A204.1 (cell line): Measurements from ENCODE around the gene VASN.

Experiments
- FAIRE-seq: peaks from 2 replicates; lab custom pipeline; 2012; peaks lifted over from hg19 to GRCh38; lab: Jason Lieb, UNC

VASN gene

GRCh38 chr16:4354512-4355409 is 16.9 kb upstream of the VASN start:
- no peak for FAIRE-seq

DNA sequence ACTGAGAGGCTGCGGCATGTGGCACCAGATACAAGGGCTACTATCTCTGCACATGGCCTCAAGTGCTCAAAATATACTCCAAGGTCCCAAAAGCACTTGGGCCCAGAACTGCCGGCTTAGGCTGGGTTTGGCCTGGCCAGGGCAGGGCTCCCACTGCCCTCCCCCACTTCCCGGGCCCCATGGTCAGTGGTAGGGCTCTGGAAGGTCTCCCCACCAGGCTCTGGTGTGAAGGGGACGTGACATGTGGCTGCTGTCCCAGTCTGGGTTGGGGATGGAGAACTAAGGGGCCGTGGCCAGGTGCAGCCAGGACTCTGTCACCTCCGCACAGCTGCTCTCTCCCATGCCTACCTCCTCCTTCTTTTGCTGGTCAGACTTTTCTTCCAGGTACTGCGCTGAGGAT is 14.8 kb upstream of the VASN start:
- no peak for FAIRE-seq

- no peak for FAIRE-seq
Observed at GRCh38 chr16:4358236-4358635, 13.4 kb upstream of the VASN start.

DNA sequence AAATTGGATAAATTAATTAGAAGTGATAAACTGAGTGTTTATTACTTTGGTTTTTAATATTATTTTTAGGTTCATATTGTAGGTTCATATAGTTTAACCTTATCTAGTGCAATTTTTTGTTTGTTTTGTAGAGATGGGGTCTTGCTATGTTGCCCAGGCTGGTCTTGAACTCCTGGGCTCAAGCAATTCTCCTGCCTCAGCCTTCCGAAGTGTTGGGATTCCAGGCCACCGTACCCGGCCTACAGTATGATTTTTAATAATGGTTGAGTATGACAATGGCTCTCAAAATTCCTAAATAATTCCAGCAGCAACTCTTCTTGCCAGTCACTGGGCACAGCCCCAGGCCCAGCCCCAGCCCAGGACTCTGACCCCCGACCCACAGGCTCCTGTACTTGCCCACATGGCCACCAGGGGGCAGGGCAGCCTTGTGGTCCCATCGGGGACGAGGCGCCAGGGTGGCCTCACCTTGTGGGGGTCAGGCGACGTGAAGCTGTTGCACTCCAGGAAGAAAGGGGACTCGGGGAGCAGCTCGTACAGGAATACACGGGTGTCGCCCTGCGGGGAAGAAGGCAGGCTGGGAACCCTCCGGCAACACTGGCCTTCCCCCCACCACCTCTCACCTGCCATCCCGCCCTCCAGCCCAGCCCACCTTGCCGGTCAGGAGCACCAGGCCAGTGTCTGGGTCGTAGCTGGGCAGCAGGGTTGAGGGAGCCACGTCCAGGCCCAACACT is 12.7 kb upstream of the VASN start:
- FAIRE-seq = no peak

- no peak for FAIRE-seq
Observed at GRCh38 chr16:4359914-4360313, 11.7 kb upstream of the VASN start.

DNA sequence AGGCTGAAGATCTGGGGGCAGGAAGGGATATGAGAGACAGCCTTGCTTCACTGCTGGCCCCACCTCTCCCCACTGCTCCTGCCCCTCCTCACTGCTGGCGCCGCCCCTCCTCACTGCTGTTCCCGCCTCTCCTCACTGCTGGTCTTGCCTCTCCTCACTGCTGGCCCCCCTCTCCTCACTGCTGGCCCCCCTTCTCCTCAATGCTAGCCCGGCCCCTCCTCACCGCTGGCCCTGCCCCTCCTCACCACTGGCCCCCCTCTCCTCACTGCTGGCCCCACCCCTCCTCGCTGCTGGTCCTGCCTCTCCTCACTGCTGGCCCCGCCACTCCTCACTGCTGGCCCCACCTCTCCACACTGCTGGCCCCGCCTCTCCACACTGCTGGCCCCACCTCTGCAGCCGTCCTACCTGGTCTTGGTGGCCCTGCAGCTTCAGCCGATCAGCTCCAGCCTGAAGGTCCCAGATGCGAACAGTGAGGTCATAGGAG is 11.1 kb upstream of the VASN start:
- FAIRE-seq = no peak

- no peak for FAIRE-seq
Observed at GRCh38 chr16:4361033-4361943, 10.4 kb upstream of the VASN start.

DNA sequence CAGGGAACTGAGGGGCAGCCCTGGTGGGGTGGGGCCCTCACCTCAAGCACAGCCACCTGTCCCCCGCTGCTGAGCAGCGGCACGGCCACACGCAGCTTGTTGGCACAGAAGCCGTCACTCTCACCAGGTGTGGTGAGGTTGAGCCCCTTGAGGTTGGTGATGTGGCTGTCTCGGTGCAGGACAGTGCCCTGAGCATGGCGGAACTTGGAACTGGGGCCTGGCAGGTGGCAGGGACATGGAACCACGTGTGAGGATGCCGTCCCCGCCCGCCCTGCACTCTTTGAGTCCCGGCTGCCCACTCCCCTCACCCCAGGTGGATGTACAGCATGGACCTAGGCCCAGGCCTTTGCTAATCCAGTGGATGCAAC is 9.7 kb upstream of the VASN start:
- no peak for FAIRE-seq

DNA sequence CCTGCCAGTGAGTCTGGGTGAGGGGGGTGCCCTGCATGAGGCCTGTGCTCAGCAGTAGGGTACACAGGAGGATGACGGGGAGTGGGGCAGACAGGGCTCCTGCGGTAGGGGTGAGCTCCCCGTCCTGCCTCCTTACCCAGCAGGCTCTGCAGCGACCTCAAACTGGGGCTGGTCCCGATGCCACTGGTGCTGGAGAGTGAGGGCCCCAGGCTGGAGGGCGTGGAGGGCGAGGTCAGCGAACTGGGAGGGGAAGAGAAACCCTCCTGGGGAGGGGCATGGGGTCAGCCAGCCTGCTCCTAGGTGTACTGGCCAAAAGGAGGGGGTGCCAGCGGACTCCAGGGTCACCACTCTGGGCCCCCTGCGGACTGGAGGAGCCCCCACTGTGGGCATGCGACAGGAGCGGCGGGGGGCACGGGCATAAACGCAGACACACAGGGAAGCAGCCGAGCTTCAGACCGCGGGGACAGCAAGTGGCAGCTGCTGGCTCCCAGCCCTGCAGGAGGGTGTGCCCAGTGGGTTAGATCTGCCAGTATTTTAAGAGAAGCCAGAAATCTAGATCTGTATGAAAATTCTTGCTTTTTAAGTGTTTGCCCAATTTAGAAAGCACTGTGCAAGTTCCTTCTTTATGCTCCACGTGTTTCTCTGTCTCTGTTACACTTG is 9.0 kb upstream of the VASN start:
- FAIRE-seq = no peak

DNA sequence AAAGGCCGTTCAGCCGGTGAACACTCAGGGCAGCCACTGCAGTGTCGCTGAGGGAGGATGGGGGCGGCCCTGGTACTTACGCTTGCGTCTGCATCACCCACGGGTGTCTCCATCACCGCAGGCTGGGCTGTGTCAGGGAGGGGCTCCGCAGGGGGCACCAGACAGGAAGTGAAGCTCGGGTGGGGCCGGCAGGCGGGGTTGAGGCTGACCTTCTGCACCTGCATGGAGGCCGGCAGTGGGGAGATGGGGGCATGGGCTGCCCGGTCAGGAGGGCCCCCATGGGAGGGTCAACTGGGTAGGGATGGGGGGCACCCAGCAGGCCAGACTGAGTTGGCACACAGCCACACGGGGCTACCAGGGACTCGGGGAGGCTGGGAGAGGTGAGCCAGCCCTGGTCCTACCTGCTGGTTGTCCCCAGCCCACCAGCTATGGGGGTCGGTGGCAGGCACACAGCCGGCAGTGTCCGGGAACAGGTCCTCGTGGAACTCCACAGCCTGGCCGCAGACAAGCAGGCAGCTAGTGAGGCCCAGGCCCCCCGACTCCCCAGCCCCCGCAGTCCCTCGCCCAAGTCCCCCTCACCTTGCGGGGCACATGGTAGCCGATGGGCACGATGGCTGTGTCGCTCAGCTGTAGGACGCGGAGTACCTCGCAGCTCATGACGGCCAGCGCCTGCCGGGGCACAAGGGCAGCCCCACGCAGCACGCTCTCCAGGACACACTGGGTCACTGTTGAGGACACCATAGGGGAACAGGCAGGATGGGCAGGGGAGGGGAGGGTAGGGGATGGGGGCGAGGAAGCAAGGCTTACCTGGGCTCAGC is 7.2 kb upstream of the VASN start:
- FAIRE-seq = no peak

DNA sequence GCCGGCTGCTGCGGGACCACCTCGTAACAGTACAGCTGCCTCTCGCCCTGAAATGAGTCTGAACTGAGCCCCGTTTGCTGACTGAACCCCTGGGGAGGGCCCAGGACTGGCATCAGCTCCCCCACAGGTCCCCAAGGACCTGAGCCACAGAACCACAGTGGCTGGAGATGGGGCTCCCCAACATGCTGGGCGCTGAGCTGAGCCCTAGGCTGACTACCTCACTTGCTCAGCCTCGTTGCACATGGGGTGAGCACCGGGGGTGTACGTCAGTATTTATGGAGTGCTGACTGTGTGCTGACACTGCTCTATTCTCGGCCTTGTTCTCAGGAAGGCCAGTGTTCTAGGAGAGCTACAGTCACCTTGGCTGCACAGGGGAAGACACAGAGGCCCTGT is 6.6 kb upstream of the VASN start:
- FAIRE-seq = no peak

DNA sequence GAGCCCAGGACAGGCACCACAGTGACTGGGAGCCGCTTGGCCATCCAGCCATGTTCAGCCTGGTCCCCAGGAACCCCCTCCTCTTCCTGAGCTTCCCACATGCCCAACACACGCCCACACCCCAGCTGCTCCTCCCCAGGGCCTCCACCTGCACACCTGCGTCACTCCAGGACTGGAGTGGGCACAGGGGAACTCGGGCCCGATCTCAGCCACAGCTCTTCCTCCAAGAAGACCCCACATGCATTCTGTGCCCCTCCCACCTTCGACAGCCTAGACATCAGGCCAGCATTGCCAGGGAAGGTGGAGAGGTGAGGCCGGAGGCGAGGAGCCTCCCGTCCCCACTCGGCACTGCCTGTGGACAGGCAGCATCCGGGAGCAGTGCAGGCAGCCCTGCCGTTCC is 6.0 kb upstream of the VASN start:
- no peak for FAIRE-seq

DNA sequence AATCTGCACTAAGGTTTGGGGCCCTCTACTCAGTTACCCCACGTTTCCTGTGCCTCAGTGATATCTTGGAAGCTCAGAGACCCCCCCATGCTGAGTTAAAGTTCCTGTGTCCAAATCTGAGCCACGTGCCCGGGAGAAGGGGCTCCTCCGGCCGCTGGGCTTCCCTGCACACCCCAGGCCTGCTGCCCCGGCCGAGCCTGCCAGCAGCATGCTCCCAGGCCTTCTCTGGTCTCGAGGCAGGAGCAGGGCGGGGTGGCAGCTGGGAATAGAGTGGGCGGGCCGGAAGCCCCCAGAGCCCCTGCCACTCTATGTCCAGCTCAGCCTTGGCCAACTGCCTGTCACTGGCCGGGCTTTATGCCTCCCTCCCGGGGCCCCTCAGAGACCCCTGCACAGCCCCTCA is 5.6 kb upstream of the VASN start:
- no peak for FAIRE-seq

- FAIRE-seq = no peak
Observed at GRCh38 chr16:4367393-4367856, 4.2 kb upstream of the VASN start.

GRCh38 chr16:4369007-4369733 is 2.5 kb upstream of the VASN start:
- no peak for FAIRE-seq

GRCh38 chr16:4370151-4370550 is 1.5 kb upstream of the VASN start:
- FAIRE-seq = no peak

DNA sequence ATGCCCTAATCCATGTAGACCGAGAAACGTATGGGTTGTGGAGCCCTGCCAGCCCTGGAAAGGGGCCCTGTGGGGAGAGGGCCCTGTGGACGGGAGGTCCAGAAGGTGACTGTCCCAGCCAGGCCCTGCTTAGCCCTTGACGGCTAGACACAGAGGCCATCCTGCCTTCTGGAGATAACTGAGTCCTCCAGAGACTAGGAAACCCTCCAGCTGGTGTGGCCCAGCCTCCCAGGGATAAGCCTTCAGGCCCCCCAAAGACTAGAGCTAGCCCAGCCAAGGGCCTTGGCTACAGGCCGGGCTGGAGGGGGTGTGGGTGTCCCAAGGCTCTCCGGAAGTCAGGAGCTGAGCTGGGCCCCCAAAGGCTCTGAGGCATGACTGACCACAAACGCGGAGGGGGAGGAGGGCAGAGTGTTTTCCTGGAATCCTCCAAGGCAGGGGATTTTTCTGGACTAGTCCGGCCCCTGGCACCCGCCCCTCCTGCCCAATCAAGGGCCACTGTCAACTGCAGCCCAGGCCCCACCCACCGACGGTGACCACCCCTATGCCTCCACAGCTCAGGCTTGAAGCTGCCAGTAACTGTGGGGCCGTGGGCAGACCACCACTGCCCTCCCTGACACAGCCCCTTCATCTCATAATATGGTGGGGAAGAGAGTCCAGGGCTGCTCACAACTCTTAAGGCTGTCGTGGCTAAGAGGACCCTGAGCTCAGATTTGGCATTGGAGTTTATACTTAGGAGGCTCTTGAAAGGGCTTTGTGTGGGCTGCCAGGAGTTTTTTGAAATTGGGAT is 885 bp upstream of the VASN start:
- no peak for FAIRE-seq

DNA sequence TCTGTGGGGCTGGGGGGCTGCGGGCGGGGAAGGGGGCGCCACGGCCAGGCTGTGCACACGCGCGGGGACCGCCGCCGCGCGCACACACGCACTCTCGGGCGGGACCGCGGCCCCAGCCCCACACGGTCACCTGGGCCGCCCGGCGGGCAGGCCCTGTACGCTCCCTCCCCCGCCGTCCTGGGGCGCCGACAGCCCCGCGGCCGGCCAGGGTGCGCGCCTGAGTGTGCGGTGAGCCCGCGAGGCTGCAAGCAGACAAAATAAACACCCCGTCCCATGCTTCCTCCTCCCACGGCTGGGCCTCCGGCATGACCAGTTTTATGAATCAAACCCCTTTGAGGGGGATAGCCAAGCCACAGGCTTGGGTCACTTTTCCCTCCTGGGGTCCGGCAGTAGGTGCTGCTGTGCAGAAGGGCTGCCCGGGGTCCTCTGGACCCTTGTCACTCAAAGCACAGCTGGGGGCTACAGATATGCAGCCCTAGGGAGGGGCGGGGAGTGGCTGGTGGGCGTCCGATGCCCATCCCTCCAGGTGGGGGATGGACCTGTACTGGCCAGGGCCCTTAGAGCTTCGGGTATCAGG is 441 bp downstream of the VASN start:
- FAIRE-seq = no peak
